Bronchial epithelial cell (primary cell): Measurements from ENCODE around the gene VWF. TPM values are rescaled to one million over a fixed set of nuclear protein-coding genes. Genes with fewer than 3 reads are reported as not detected.
"Not testable (repeated sequence)": the region's sequence is repeated elsewhere in the genome, so short reads cannot be mapped to it uniquely, and the experiment has no call there.

Source experiments
- DNase-seq: peaks from one replicate; pipeline ENCODE4 v3.0.0-alpha.2; 2010; ENCODE audit warnings: low read depth
- FAIRE-seq: peaks from 2 replicates; lab custom pipeline; 2011; peaks lifted over from hg19 to GRCh38; lab: Jason Lieb, UNC
- H3K27me3 ChIP-seq: 2 replicates; pipeline ENCODE4 v1.5.1; 2011; ENCODE audit warnings: low read length; ENCODE audit not compliant: control insufficient read depth, insufficient read depth
- H3K36me3 ChIP-seq: 2 replicates; pipeline ENCODE4 v1.5.1; 2011; ENCODE audit warnings: low read length; ENCODE audit not compliant: control insufficient read depth, insufficient read depth
- H3K4me3 ChIP-seq: 2 replicates; pipeline ENCODE4 v1.5.1; 2011; ENCODE audit warnings: mild to moderate bottlenecking, low read depth, low read length, control low read depth
- total RNA-seq: library from RNA; depleted of rRNA; stranded (reverse); fragments of >200 nt; gene quantifications from 2 replicates; pipeline ENCODE4 v1.2.1, GENCODE V29; 2014
- TF ChIP-seq, protein P1 (sequence below): IDR thresholded peaks from 2 replicates; pipeline ENCODE4 v1.5.1; 2011; ENCODE audit warnings: mild to moderate bottlenecking, moderate library complexity, low read length, control low read depth, inconsistent platforms; ENCODE audit not compliant: insufficient read depth, severe bottlenecking

VWF gene
- total RNA-seq, 1 donor from 2014 or later, result 0.26 TPM

- Histone ChIP-seq H3K27me3 (no peaks in the 10 kb centered on the region), H3K36me3 (no peaks in the 10 kb centered on the region), H3K4me3 (no peak overlapping the region)
- FAIRE-seq (no peak), DNase-seq (no peak)
- TF ChIP-seq, protein P1, sequence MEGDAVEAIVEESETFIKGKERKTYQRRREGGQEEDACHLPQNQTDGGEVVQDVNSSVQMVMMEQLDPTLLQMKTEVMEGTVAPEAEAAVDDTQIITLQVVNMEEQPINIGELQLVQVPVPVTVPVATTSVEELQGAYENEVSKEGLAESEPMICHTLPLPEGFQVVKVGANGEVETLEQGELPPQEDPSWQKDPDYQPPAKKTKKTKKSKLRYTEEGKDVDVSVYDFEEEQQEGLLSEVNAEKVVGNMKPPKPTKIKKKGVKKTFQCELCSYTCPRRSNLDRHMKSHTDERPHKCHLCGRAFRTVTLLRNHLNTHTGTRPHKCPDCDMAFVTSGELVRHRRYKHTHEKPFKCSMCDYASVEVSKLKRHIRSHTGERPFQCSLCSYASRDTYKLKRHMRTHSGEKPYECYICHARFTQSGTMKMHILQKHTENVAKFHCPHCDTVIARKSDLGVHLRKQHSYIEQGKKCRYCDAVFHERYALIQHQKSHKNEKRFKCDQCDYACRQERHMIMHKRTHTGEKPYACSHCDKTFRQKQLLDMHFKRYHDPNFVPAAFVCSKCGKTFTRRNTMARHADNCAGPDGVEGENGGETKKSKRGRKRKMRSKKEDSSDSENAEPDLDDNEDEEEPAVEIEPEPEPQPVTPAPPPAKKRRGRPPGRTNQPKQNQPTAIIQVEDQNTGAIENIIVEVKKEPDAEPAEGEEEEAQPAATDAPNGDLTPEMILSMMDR, result no peak
These were observed 42.3 kb upstream of the VWF start for GRCh38 chr12:6166808-6167207.

GRCh38 chr12:6165395-6165794 lies 40.9 kb upstream of the VWF start:
- TF ChIP-seq, protein P1, result no peak
- Histone ChIP-seq H3K27me3 (peaks cover 4% of the 10 kb centered on the region), H3K36me3 (no peaks in the 10 kb centered on the region), H3K4me3 (no peak overlapping the region)
- DNase-seq (no peak), FAIRE-seq (peak; percentile 50)

DNA sequence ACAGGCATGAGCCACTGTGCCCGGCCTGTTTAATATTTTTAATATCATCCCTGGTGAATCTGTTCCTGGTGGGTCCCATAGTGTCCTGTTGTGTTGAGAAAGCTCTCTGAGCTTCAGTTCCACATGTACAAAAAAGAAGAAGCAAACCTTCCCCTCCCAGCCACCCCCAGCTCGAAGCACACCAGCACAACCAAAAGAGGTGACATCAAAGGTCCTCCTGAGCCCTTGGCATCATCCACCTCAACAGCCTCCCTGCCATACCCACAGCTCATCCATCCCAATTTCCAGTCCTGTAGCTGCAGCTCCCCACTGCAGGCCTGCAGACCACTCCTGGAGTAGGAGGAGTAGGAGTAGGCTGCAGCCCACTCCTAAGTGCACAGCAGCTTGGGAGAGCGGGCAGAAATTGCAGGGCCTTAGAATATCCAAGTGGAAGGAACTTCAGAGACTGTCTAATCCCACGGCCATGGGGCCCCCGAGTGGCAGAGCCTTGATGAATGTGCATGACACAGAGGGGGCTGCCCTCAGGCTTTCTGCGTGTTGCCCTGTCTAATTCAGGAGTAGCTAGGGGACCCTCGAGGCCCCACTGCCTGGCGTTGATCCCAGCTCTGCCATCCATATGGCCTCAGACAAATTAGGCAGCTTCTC lies 39.1 kb upstream of the VWF start:
- H3K36me3 ChIP-seq, result no peaks in the 10 kb centered on the region
- no peak overlapping the region for H3K4me3 ChIP-seq
- TF ChIP-seq, protein P1, result no peak
- no peak for DNase-seq
- FAIRE-seq, result no peak
- peaks cover 4% of the 10 kb centered on the region for H3K27me3 ChIP-seq

DNA sequence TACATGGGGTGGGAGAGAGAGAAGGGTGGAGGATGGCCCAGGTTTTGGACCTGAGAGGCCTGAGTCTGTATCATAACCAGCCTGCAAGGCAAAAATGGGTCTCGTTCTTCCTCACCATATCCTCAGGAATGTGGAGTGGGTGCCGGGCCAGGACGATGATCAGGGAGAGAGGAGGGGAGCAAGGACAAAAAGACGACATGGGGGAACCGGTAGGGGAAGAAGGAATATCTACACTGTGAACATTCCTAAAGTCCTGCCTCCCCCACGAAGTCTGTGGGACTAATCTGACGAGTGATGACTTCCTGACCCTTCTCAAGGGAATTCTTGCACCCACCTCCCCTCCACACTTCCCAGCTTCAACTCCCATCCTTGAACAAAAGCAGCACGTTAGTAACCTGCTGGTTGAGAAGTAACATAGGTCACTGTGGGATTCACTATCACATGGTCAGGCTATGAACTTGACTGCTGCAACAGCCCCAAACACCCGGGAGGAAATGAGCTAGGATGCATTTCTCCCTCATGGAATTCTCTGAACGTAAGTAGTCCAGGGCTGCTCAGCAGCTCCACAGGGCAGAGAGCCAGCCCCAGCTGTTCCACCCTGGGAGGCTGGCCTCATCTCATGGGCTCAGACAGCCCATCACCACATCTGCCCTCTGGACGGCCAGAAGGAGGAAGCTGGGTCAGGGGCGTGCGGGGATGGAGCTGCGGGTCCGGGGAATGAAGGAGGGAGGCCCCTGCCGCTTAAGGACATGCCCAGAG lies 36.8 kb upstream of the VWF start:
- H3K4me3 ChIP-seq, result no peak overlapping the region
- H3K27me3 ChIP-seq, result peaks cover 4% of the 10 kb centered on the region
- TF ChIP-seq, protein P1, result no peak
- DNase-seq, result no peak
- H3K36me3 ChIP-seq, result no peaks in the 10 kb centered on the region
- FAIRE-seq, result no peak

DNA sequence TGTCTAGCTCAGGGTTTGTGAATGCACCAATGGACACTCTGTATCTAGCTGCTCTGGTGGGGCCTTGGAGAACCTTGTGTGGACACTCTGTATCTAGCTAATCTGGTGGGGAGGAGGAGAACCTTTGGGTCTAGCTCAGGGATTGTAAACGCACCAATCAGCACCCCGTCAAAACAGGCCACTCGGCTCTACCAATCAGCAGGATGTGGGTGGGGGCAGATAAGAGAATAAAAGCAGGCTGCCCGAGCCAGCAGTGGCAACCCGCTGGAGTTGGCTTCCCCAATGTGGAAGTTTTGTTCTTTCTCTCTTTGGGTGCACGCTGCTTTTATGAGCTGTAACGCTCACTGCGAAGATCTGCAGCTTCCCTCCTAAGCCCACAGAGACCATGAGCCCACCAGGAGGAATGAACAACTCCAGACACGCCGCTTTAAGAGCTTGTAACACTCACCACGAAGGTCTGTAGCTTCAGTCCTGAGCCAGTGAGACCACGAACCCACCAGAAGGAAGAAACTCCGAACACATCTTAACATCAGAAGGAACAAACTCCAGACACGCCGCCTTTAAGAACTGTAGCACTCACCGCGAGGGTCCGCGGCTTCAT lies 35.7 kb upstream of the VWF start:
- not testable (repeated sequence) for H3K4me3 ChIP-seq, H3K36me3 ChIP-seq, FAIRE-seq, DNase-seq, H3K27me3 ChIP-seq

GRCh38 chr12:6159166-6160011 lies 34.9 kb upstream of the VWF start:
- not testable (repeated sequence) for DNase-seq, FAIRE-seq, H3K27me3 ChIP-seq, H3K4me3 ChIP-seq, H3K36me3 ChIP-seq
